ENCODE measurements around the gene C7orf25.

The C7orf25 gene

GRCh38 chr7:42876182-42877068 lies 35.4 kb downstream of the C7orf25 start:
- DNase-seq, result peak; percentile 35

- DNase-seq, result peak; percentile 18
These were observed 42.5 kb downstream of the C7orf25 start for GRCh38 chr7:42869131-42870020.

- no peak for DNase-seq
These were observed 43.4 kb downstream of the C7orf25 start for GRCh38 chr7:42868480-42868879.
